ENCODE results near the gene FAM98C.

FAM98C gene

GRCh38 chr19:38384209-38385027, 18.5 kb upstream of the FAM98C start:
- H3K36me3 ChIP-seq (ENCODE audit: control insufficient read depth in 1 of 2, insufficient read depth in 2 of 2, low read depth in 1 of 2, low read length in 2 of 2) = peaks cover 57 to 72% of the 10 kb centered on the region in 2 experiments
- WGBS = 80% methylated on average over 10 of the region's 10 CpGs
- no peak overlapping the region for H2AFZ ChIP-seq (ENCODE audit: low read depth, low read length)

DNA sequence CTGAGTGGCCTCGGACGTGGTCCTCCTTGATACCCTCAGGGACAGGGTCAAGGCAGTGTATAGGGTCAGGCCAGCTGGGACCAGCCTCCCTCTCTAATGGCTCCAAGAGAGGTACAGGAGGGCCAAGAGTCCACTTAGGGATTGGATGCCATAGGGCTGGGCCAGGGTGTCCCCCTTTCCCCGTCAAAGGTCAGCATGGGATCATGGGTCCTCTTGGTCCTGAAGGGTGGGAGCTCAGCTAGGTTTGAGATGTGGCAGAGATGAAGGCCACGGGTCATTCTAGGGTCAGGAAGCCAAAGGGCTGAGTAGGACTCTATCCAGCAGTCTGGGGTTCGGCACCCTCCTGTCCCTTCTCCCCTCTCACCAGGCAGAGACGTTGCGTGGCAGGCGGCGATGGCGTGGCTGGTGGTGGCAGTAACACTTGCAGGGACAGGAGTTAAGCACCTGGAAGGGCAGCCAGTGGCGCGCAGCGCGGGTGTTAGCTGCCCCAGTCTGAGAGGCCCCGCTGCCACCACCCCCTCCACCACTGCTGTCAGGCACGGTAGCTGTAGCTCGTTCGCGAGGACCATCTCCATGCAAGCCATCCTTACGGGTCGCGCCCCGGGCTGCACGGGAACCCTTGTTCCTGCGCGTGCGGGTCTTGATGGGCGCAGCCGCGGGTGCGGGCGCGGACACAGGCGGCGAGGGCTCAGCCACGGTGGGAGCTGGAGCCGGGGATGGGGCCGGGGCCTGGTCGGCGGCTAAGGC, 17.7 kb upstream of the FAM98C start:
- H3K18ac ChIP-seq (ENCODE audit: low read depth in 1 of 2, low read length in 2 of 2) = no peak overlapping the region
- H3K4ac ChIP-seq (ENCODE audit: low read depth in 1 of 2, low read length in 2 of 2) = no peak overlapping the region
- no peaks in the 10 kb centered on the region for H3K9me3 ChIP-seq (ENCODE audit: control insufficient read depth, low read length)
- H3K36me3 ChIP-seq (ENCODE audit: control insufficient read depth in 1 of 2, insufficient read depth in 2 of 2, low read depth in 1 of 2, low read length in 2 of 2) = peaks cover 49 to 66% of the 10 kb centered on the region in 2 experiments
- H2AFZ ChIP-seq (ENCODE audit: low read depth, low read length) = no peak overlapping the region
- peaks cover 33% of the 10 kb centered on the region for H3K4me1 ChIP-seq (ENCODE audit: control insufficient read depth, insufficient read depth, low read depth, low read length)
- H3K9ac ChIP-seq (ENCODE audit: low read length) = no peak overlapping the region
- H2AK5ac ChIP-seq (ENCODE audit: low read length, severe bottlenecking) = no peak overlapping the region
- H2BK120ac ChIP-seq (ENCODE audit: low read depth, low read length) = no peak overlapping the region
- no peak overlapping the region for H4K8ac ChIP-seq (ENCODE audit: low read length)
- H3K27me3 ChIP-seq (ENCODE audit: control insufficient read depth in 1 of 2, insufficient read depth in 1 of 2, low read length in 2 of 2) = no peaks in the 10 kb centered on the region
- no peak overlapping the region for H3K27ac ChIP-seq (ENCODE audit: low read length, poor library complexity, severe bottlenecking)
- H3K4me3 ChIP-seq (ENCODE audit: insufficient read depth in 1 of 2, low read depth in 1 of 2, low read length in 2 of 2) = no peak overlapping the region
- H2BK12ac ChIP-seq (ENCODE audit: low read length in 2 of 2) = no peak overlapping the region
- peaks cover 50% of the 10 kb centered on the region for H3K79me1 ChIP-seq (replicated peaks; ENCODE audit: low read length, poor library complexity, severe bottlenecking)
- H2BK15ac ChIP-seq (ENCODE audit: low read depth, poor library complexity, severe bottlenecking) = no peak overlapping the region
- no peak for DNase-seq
- H2BK5ac ChIP-seq (ENCODE audit: low read depth, low read length, poor library complexity, severe bottlenecking) = no peak overlapping the region
- no peak overlapping the region for H3K14ac ChIP-seq (ENCODE audit: low read length in 2 of 2)
- H3K23ac ChIP-seq (ENCODE audit: low read length in 2 of 2) = no peak overlapping the region
- WGBS = 98% methylated on average over 37 of the region's 40 CpGs
- no peak overlapping the region for H4K91ac ChIP-seq (ENCODE audit: low read length)
- H3K4me2 ChIP-seq (ENCODE audit: low read length, poor library complexity, severe bottlenecking) = no peak overlapping the region

More at GRCh38 chr19:38384209-38385027, 18.5 kb upstream of the FAM98C start:
- no peak overlapping the region for H2BK120ac ChIP-seq (ENCODE audit: low read depth, low read length)
- peaks cover 27% of the 10 kb centered on the region for H3K4me1 ChIP-seq (ENCODE audit: control insufficient read depth, insufficient read depth, low read depth, low read length)
- no peak overlapping the region for H2BK5ac ChIP-seq (ENCODE audit: low read depth, low read length, poor library complexity, severe bottlenecking)
- H2BK12ac ChIP-seq (ENCODE audit: low read length in 2 of 2) = peak overlapping the region in 1 of 2 experiments; percentile 34
- H3K4me2 ChIP-seq (ENCODE audit: low read length, poor library complexity, severe bottlenecking) = no peak overlapping the region
- H4K8ac ChIP-seq (ENCODE audit: low read length) = no peak overlapping the region
- H3K9ac ChIP-seq (ENCODE audit: low read length) = no peak overlapping the region
- H3K27ac ChIP-seq (ENCODE audit: low read length, poor library complexity, severe bottlenecking) = no peak overlapping the region
- peaks cover 51% of the 10 kb centered on the region for H3K79me1 ChIP-seq (replicated peaks; ENCODE audit: low read length, poor library complexity, severe bottlenecking)
- H3K4ac ChIP-seq (ENCODE audit: low read depth in 1 of 2, low read length in 2 of 2) = no peak overlapping the region
- no peak overlapping the region for H4K91ac ChIP-seq (ENCODE audit: low read length)
- H3K9me3 ChIP-seq (ENCODE audit: control insufficient read depth, low read length) = no peaks in the 10 kb centered on the region
- no peak overlapping the region for H3K18ac ChIP-seq (ENCODE audit: low read depth in 1 of 2, low read length in 2 of 2)
- no peak overlapping the region for H2AK5ac ChIP-seq (ENCODE audit: low read length, severe bottlenecking)
- no peak overlapping the region for H3K23ac ChIP-seq (ENCODE audit: low read length in 2 of 2)
- H3K4me3 ChIP-seq (ENCODE audit: insufficient read depth in 1 of 2, low read depth in 1 of 2, low read length in 2 of 2) = no peak overlapping the region
- no peaks in the 10 kb centered on the region for H3K27me3 ChIP-seq (ENCODE audit: control insufficient read depth in 1 of 2, insufficient read depth in 1 of 2, low read length in 2 of 2)
- H3K14ac ChIP-seq (ENCODE audit: low read length in 2 of 2) = no peak overlapping the region
- no peak overlapping the region for H2BK15ac ChIP-seq (ENCODE audit: low read depth, poor library complexity, severe bottlenecking)
- DNase-seq = peak; percentile 48

- Histone ChIP-seq H3K4me3 (ENCODE audit: insufficient read depth in 1 of 2, low read depth in 1 of 2, low read length in 2 of 2) (no peak overlapping the region), H2AFZ (ENCODE audit: low read depth, low read length) (no peak overlapping the region), H3K4me2 (ENCODE audit: low read length, poor library complexity, severe bottlenecking) (no peak overlapping the region), H3K9me3 (ENCODE audit: control insufficient read depth, low read length) (no peaks in the 10 kb centered on the region), H2AK5ac (ENCODE audit: low read length, severe bottlenecking) (no peak overlapping the region), H3K18ac (ENCODE audit: low read depth in 1 of 2, low read length in 2 of 2) (no peak overlapping the region), H3K9ac (ENCODE audit: low read length) (no peak overlapping the region), H3K36me3 (ENCODE audit: control insufficient read depth in 1 of 2, insufficient read depth in 2 of 2, low read depth in 1 of 2, low read length in 2 of 2) (peaks cover 43 to 60% of the 10 kb centered on the region in 2 experiments), H3K4me1 (ENCODE audit: control insufficient read depth, insufficient read depth, low read depth, low read length) (peaks cover 35% of the 10 kb centered on the region), H3K14ac (ENCODE audit: low read length in 2 of 2) (no peak overlapping the region), H3K4ac (ENCODE audit: low read depth in 1 of 2, low read length in 2 of 2) (no peak overlapping the region), H2BK120ac (ENCODE audit: low read depth, low read length) (no peak overlapping the region), H4K91ac (ENCODE audit: low read length) (no peak overlapping the region), H3K27ac (ENCODE audit: low read length, poor library complexity, severe bottlenecking) (no peak overlapping the region), H4K8ac (ENCODE audit: low read length) (no peak overlapping the region), H3K23ac (ENCODE audit: low read length in 2 of 2) (no peak overlapping the region), H2BK5ac (ENCODE audit: low read depth, low read length, poor library complexity, severe bottlenecking) (no peak overlapping the region), H2BK12ac (ENCODE audit: low read length in 2 of 2) (no peak overlapping the region), H3K27me3 (ENCODE audit: control insufficient read depth in 1 of 2, insufficient read depth in 1 of 2, low read length in 2 of 2) (no peaks in the 10 kb centered on the region), H2BK15ac (ENCODE audit: low read depth, poor library complexity, severe bottlenecking) (no peak overlapping the region), H3K79me1 (replicated peaks; ENCODE audit: low read length, poor library complexity, severe bottlenecking) (peaks cover 47% of the 10 kb centered on the region)
- 98% methylated on average over 38 of the region's 40 CpGs for WGBS
- no peak for DNase-seq
Observed at GRCh38 chr19:38385804-38386257, 17.1 kb upstream of the FAM98C start.

- WGBS = 98% methylated on average over 60 of the region's 61 CpGs
Observed at GRCh38 chr19:38386300-38386970, 16.5 kb upstream of the FAM98C start.

More at GRCh38 chr19:38386300-38386970, 16.5 kb upstream of the FAM98C start:
- Histone ChIP-seq H2BK120ac (ENCODE audit: low read depth, low read length) (no peak overlapping the region), H2BK12ac (ENCODE audit: low read length in 2 of 2) (no peak overlapping the region), H3K23ac (ENCODE audit: low read length in 2 of 2) (no peak overlapping the region), H3K4me1 (ENCODE audit: control insufficient read depth, insufficient read depth, low read depth, low read length) (peaks cover 35% of the 10 kb centered on the region), H3K14ac (ENCODE audit: low read length in 2 of 2) (no peak overlapping the region), H2AK5ac (ENCODE audit: low read length, severe bottlenecking) (no peak overlapping the region), H3K4me3 (ENCODE audit: insufficient read depth in 1 of 2, low read depth in 1 of 2, low read length in 2 of 2) (no peak overlapping the region), H2BK15ac (ENCODE audit: low read depth, poor library complexity, severe bottlenecking) (no peak overlapping the region), H4K91ac (ENCODE audit: low read length) (no peak overlapping the region), H2AFZ (ENCODE audit: low read depth, low read length) (no peak overlapping the region), H3K4ac (ENCODE audit: low read depth in 1 of 2, low read length in 2 of 2) (no peak overlapping the region), H3K9me3 (ENCODE audit: control insufficient read depth, low read length) (no peaks in the 10 kb centered on the region), H3K27me3 (ENCODE audit: control insufficient read depth in 1 of 2, insufficient read depth in 1 of 2, low read length in 2 of 2) (no peaks in the 10 kb centered on the region), H3K79me1 (replicated peaks; ENCODE audit: low read length, poor library complexity, severe bottlenecking) (peaks cover 40% of the 10 kb centered on the region), H3K18ac (ENCODE audit: low read depth in 1 of 2, low read length in 2 of 2) (no peak overlapping the region), H4K8ac (ENCODE audit: low read length) (no peak overlapping the region), H2BK5ac (ENCODE audit: low read depth, low read length, poor library complexity, severe bottlenecking) (no peak overlapping the region), H3K36me3 (ENCODE audit: control insufficient read depth in 1 of 2, insufficient read depth in 2 of 2, low read depth in 1 of 2, low read length in 2 of 2) (peaks cover 38 to 54% of the 10 kb centered on the region in 2 experiments), H3K4me2 (ENCODE audit: low read length, poor library complexity, severe bottlenecking) (no peak overlapping the region), H3K9ac (ENCODE audit: low read length) (no peak overlapping the region), H3K27ac (ENCODE audit: low read length, poor library complexity, severe bottlenecking) (no peak overlapping the region)
- DNase-seq = no peak
